ENCODE data around the gene ABCD4. TPM values are rescaled to one million over a fixed set of nuclear protein-coding genes. Genes with fewer than 3 reads are reported as not detected.

ABCD4 gene
- total and polyA plus RNA-seq, 2 experiments from 2014 or later, result 60.5 to 73.1 TPM

DNA sequence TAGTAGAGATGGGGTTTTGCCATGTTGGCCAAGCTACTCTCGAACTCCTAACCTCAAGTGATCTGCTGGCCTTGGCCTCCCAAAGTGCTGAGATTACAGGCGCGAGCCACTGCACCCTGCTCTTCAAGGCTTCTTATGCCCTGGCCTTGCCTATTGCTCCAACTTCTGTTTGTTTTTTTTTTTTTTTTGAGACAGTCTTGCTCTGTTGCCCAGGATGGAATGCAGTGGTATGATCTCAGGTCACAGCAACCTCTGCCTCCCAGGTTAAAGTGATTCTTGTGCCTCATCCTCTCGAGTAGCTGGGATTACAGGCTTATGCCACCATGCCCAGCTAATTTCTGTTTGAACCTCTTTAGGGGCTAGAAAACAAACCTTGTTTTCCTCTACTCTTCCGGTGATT is 6.0 kb upstream of the ABCD4 start:
- H2AFZ ChIP-seq, result peak overlapping the region; percentile 86
- Mint-ChIP-seq H3K27ac (no peak overlapping the region), H3K27me3 (ENCODE audit: insufficient read depth, low read depth, poor library complexity) (peaks cover 7% of the 10 kb centered on the region), H3K9me3 (no peaks in the 10 kb centered on the region), H3K36me3 (ENCODE audit: low read depth) (no peaks in the 10 kb centered on the region), H3K4me1 (no peaks in the 10 kb centered on the region), H3K4me3 (no peak overlapping the region)
- DNase-seq (ENCODE audit: low spot score), result no peak
- H3K4me2 ChIP-seq, result no peak overlapping the region
- H3F3A ChIP-seq (replicated peaks; ENCODE audit: low read depth), result no peaks in the 10 kb centered on the region
- no peak for ATAC-seq
- no peaks in the 10 kb centered on the region for H3K79me2 ChIP-seq (replicated peaks; ENCODE audit: insufficient read depth)
- TF ChIP-seq EZH2 (IDR thresholded peaks at IDR 0.05; ENCODE audit: low read depth, unreplicated experiment) (no peak), CREB1 (CRISPR knock-in tag; IDR thresholded peaks at IDR 0.05; ENCODE audit: low read depth) (no peak), JUNB (IDR thresholded peaks at IDR 0.05; ENCODE audit: unreplicated experiment) (no peak), ZNF462 (CRISPR knock-in tag; IDR thresholded peaks at IDR 0.05) (no peak), REST (IDR thresholded peaks at IDR 0.05; ENCODE audit: unreplicated experiment) (no peak)
- H3K4me3 ChIP-seq, result no peak overlapping the region
- H3K4me1 ChIP-seq (ENCODE audit: insufficient read depth), result no peaks in the 10 kb centered on the region
- no peaks in the 10 kb centered on the region for H4K20me1 ChIP-seq (replicated peaks; ENCODE audit: insufficient read depth)
- H3K27me3 ChIP-seq (ENCODE audit: insufficient read depth), result no peaks in the 10 kb centered on the region
- H3K36me3 ChIP-seq (ENCODE audit: insufficient read depth), result no peaks in the 10 kb centered on the region
- no peak overlapping the region for H3K27ac ChIP-seq (ENCODE audit: low read depth)
- H3K9me2 ChIP-seq (ENCODE audit: insufficient read depth), result no peaks in the 10 kb centered on the region
